GM18505 (cell line): ENCODE data around the gene PAK6.

Experiments
- ATAC-seq: cut with Tn5 transposase; IDR thresholded peaks from one replicate; pipeline ENCODE4 v1.9.1; 2021; ENCODE audit not compliant: unreplicated experiment
- POLR2A ChIP-seq: IDR thresholded peaks from 4 replicates; pipeline ENCODE4 v1.6.1; 2011; ENCODE audit warnings: borderline replicate concordance; ENCODE audit not compliant: insufficient read depth, insufficient read length; ENCODE audit errors: extremely low read depth

PAK6 gene

GRCh38 chr15:40279437-40280141 lies 40.7 kb downstream of the PAK6 start:
- ATAC-seq: no peak
- TF ChIP-seq POLR2A: no peak

- ATAC-seq: no peak
These were observed 41.6 kb downstream of the PAK6 start for GRCh38 chr15:40280260-40281056.

GRCh38 chr15:40281057-40281800 lies 42.4 kb downstream of the PAK6 start:
- no peak for TF ChIP-seq POLR2A
- ATAC-seq: no peak

More at GRCh38 chr15:40280260-40281056, 41.6 kb downstream of the PAK6 start:
- no peak for TF ChIP-seq POLR2A

- TF ChIP-seq POLR2A: no peak
- ATAC-seq: no peak
These were observed 42.9 kb downstream of the PAK6 start for GRCh38 chr15:40281801-40282146.

- no peak for ATAC-seq
- no peak for TF ChIP-seq POLR2A
These were observed 43.4 kb downstream of the PAK6 start for GRCh38 chr15:40282147-40282868.

GRCh38 chr15:40282869-40283614 lies 44.2 kb downstream of the PAK6 start, which contains the start of gene ANKRD63:
ANKRD63 (minus strand) TSS chr15:40283064; CDS start chr15:40282586, 478 bp downstream.
- TF ChIP-seq POLR2A: no peak
- no peak for ATAC-seq

- no peak for TF ChIP-seq POLR2A
- no peak for ATAC-seq
These were observed 44.9 kb downstream of the PAK6 start for GRCh38 chr15:40283615-40284300.

- no peak for ATAC-seq
These were observed 46.3 kb downstream of the PAK6 start for GRCh38 chr15:40285151-40285550.

DNA sequence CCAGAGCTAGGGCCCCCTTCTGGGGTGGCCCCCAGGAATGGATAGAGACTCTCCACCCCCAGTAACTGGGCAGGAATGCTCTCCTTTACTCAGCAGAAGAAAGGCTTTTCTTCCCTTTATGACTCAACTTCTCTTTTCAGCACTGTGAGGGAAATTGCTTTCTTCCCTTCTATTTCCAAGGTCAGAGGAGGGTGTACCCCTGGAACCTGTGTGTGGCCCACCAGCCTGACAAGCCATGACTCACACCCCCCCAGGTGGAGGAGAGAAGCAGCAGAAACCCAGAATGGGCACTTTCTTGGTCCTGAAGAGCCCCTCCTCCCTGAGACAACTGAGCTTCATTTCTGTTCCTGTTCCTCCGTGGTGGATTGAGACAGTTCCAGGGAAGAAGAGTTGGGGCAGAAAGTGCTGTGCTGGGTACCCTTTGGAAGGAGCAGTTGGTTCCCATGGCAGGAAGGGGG lies 46.7 kb downstream of the PAK6 start:
- TF ChIP-seq POLR2A: no peak
- ATAC-seq: no peak

More at GRCh38 chr15:40285151-40285550, 46.3 kb downstream of the PAK6 start:
- TF ChIP-seq POLR2A: no peak

DNA sequence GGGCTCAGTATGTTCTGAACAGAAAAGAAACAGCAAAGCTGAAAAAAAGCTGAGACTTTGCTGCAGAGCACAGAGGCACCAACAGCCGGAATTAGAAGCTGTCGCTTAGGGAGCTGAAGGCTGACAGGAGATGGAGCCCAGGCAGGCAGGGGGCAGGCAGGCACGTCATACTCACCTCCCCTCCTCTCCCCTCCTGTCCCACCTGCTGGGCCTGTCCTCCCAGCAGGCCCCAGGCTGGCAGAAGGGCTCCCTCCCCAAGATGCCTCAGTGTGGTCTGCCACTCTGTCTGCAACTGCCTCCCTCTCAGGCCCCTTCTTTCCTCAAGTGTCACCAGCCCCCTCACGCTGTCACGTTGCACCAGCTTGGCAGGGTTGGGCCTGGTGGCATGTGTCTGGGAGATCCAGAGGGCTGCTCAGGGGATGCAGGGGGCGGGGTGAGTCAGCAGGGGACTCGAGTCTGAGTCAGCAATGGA lies 47.2 kb downstream of the PAK6 start:
- ATAC-seq: no peak
- no peak for TF ChIP-seq POLR2A

DNA sequence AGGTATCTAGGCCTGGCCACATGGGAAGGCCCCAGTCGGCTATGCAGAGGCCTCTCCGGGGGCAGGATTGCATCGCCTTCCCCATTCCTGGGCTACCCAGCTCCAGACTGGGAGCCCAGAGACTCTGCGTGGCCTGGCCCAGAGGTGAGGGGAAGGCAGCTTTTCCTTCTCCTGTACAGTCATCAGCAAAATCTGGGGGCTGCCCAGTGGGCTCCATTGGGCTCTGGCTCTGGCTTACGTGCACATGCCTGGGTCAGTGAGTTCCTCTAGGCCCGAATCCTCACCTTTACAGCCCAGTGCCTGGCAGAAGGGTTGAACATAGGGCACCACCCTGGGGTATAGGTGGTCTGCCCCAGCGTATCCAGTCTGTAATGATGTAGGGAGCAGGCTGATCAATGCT lies 47.9 kb downstream of the PAK6 start:
- no peak for TF ChIP-seq POLR2A
- ATAC-seq: no peak
